Fibroblast of mammary gland (primary cell): ENCODE data around the gene DSCAM.
"Not testable (repeated sequence)": the region's sequence is repeated elsewhere in the genome, so short reads cannot be mapped to it uniquely, and the experiment has no call there.

ENCODE experiments used
- DNase-seq: peaks from one replicate; pipeline ENCODE4 v3.0.0-alpha.2; 2010; ENCODE audit warnings: low read depth
- H3K4me3 ChIP-seq: 2 replicates; pipeline ENCODE4 v1.5.1; 2011; ENCODE audit warnings: low read depth, mild to moderate bottlenecking, low read length, moderate library complexity; ENCODE audit not compliant: control insufficient read depth
- TF ChIP-seq, protein P1 (sequence below): conservative IDR thresholded peaks from 2 replicates; pipeline ENCODE4 v1.5.1; 2011; ENCODE audit warnings: low read depth, low read length, inconsistent platforms; ENCODE audit not compliant: control insufficient read depth, insufficient read depth

DSCAM gene

DNA sequence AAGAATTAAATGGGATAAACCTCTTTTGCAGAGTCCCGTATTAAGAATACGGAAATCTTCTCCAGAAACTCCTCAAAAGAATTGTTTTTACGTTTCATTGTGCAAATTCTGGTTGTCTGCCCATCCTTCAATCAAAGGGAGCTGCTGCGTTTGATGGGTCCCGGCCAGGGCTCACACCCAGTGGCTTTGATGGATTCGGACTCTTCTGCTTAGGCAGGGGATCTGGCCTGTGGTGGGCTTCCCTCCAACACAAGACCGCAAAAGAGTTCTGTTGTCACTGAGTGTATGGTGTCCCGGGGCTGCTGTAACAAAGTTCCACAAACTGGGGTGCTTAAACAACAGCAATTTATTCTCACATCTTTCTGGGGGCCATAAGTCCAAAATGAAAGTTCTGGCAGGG lies 577.7 kb downstream of the DSCAM start:
- no peak for DNase-seq
- no peak overlapping the region for H3K4me3 ChIP-seq
- TF ChIP-seq, protein P1, sequence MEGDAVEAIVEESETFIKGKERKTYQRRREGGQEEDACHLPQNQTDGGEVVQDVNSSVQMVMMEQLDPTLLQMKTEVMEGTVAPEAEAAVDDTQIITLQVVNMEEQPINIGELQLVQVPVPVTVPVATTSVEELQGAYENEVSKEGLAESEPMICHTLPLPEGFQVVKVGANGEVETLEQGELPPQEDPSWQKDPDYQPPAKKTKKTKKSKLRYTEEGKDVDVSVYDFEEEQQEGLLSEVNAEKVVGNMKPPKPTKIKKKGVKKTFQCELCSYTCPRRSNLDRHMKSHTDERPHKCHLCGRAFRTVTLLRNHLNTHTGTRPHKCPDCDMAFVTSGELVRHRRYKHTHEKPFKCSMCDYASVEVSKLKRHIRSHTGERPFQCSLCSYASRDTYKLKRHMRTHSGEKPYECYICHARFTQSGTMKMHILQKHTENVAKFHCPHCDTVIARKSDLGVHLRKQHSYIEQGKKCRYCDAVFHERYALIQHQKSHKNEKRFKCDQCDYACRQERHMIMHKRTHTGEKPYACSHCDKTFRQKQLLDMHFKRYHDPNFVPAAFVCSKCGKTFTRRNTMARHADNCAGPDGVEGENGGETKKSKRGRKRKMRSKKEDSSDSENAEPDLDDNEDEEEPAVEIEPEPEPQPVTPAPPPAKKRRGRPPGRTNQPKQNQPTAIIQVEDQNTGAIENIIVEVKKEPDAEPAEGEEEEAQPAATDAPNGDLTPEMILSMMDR, result no peak

DNA sequence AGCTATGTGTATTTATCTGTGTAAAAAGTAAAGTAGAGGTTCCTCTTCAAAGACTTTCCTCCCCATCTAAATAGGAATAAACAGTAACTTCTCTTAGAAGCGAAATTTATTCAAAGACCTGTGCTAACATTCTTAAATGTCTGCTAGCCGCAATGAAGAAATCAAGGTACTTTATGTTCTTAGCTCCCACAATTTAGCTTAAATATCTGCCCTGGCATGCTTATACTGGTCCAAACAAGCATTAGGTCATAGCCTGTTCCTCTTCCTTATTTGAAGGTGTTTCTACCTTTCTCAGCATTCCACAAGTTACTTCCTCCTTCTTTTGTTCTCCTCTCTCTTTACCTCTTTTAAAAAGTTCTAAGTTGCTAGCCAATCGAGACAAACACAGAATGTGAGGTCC lies 588.5 kb downstream of the DSCAM start:
- not testable (repeated sequence) for H3K4me3 ChIP-seq, DNase-seq

DNA sequence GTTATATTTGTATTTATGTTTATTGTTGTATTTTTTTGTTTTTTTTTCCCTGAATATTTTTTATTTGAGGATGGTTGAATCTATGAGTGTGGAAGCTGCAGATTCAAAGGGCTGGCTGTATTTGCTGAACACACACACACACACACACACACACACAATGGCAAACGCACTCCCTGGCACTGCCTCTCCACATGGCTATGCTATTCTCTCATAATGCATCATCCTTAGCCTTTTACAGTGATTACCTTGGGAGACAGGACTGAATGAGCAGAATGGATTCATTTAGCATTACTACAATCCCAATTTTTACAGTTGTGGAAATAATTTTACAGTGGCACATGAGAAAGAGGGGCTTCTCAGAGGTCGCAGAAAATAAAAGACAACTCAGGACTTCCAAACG lies 589.6 kb downstream of the DSCAM start:
- no peak for DNase-seq
- TF ChIP-seq, protein P1, result no peak
- H3K4me3 ChIP-seq, result no peak overlapping the region

DNA sequence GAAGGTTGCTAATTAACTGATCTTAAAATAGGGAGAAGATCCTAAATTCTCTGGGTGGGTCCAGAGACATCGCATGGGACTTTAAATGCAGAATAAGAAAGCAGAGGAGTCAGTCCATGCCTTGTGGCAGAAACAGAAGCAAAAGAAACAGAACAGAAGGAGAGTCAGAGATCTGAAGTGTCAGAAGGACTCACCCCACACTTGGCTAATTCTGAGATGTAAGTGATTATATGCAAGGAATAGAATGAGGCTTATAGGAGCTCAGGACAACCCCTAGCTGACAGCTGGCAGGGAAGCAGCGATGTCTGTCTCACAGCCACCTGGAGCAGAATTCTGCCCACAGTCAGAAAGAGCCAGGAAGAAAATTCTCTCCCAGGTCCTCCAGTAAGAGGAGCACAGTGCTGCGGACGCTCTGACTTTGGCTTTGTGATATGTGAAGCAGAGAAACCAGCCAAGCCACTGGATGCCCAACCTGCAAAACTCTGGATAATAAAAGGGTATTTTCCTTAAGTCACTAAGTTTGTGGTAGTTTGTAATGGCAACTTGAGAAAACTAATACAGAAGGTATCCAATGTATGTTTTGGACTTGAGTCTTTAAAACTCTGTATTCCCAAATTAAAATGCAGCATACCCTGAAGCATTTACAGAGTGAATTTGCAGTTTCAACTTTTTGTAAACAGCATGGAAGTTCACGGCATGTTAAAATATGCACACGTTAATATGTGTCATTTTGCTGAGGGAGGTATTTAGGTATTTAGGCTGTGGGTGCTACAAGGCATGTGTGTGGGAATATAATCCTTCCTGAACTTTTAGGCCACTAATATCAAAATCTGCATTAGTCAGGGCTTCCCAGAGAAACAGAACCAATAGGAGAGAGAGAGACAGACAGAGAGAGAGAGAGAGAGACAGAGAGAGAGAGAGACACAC lies 591.2 kb downstream of the DSCAM start:
- DNase-seq, result no peak
- no peak overlapping the region for H3K4me3 ChIP-seq
- TF ChIP-seq, protein P1, result no peak

DNA sequence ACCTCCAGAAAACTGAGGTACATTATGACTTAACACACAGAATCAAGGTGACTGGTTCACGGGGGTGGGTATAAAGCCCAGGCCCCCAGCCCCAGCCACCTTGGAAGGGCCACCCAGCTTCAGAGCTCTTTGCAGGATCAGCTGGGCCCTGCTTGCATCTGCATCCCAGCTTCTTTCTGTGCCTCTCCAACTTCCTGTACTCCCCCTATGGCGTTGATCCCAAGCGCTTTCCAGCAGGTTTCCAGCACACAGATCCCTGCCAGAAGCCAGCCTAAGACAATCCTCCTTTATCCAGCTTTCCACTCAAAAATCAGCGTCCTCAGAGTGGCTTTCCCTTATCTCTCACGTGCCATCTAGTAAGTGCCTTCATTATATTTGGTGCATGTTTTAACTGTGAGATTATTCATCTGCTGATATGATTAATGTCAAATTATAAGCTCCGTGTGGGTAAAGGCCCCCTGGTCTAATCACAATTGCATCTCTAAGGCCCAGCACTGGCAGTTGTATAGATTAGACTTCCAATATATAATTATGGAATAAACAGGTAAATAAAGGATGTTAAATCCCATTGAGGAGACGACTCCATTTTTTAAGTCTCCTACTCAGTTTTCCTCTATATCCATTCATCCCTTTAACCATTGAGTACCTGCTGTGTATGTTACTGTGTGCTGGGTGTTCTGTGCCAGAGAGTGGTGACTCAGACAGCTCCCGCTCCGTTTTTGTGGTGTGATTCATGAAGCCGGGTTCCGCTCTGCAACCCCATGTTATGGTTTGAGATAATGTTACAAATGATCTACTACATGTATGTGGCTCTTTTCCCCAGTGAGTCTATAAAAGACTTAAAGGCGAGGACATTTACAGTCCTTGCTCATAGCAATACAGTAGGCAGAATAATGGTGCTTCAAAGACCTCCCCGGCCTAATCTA lies 592.2 kb downstream of the DSCAM start:
- no peak overlapping the region for H3K4me3 ChIP-seq
- TF ChIP-seq, protein P1, result no peak
- DNase-seq, result no peak

DNA sequence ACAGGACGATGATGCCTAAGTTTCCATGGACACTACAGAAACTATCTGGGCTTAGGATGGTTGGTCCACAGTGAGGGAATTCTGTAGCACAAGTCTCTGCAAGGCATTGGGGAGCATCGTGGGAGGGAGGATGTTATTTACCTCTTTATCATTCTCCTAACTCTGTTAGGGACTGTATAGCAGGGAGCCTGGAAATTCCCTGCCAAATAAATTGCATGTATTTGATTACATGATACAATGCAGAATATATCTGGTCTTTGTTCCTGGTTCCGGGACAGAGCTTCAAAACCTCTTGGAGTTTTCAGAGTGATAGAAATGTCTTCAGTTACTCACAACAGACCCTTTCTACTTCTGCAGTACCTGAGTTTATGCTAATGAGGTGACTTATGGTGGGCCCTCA lies 593.8 kb downstream of the DSCAM start:
- DNase-seq, result no peak
- no peak overlapping the region for H3K4me3 ChIP-seq
- TF ChIP-seq, protein P1, result no peak
